GM21381 (cell line): ENCODE results near the gene GZMA.

Experiments used
- ATAC-seq: cut with Tn5 transposase; IDR thresholded peaks from one replicate; pipeline ENCODE4 v1.9.1; 2021; ENCODE audit warnings: mild to moderate bottlenecking, moderate library complexity; ENCODE audit not compliant: unreplicated experiment

The GZMA gene

DNA sequence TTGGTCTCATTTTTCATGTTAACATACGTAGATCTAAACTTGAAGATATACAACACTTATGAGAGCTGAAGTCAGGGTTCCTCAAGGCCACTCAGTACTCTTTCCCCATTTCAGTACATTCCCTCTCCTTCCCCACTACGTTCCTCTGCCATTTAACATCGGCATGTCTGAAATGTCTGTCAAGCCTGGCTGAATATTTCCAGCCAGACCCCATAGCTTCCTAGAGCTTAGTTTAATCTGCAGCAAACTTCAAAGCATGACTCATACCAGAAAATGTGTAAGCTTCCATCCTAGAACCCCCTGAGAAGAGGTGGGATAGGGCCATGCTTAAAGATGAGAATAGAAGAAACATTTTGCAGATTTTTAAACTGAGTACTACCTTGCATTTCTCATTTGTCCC lies 6.2 kb downstream of the GZMA start:
- no peak for ATAC-seq

DNA sequence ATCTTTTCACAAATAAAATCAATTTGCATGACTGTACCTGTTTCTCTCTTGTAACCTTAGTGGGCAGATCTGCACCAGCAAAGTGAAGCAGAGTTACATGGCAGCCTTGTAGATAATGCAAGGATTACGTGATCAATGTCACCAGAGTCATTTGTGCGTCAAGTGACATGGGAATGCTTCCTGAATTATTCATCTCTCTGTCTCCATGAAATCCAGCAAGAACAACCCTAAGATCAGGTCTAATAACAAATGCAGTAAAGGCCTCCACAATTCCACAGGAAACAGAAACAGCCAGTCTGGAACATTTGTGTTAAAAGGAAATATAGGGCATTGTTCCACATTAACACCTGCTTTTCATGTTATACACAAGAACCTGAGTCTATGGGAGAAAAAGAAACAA lies 7.8 kb downstream of the GZMA start:
- ATAC-seq: no peak

DNA sequence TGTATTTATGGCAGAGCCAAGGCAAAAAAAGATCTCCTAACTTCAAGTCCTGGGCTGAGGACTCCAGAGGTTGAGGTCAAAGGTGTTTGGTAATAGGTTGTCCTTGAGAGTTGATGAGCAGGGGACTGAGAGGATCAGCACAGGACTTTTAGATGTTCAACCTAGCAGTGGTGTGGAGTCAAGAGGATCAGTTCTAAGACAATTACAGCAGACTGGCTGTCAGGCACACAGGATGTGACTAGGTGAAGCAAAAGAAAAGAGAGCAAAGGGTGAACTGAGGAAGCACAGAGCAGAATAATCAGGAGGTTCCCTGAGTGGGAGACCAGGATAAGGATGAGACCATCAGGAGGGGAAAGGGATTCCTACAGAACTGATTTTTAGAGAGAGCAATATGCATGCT lies 10.9 kb downstream of the GZMA start:
- no peak for ATAC-seq

DNA sequence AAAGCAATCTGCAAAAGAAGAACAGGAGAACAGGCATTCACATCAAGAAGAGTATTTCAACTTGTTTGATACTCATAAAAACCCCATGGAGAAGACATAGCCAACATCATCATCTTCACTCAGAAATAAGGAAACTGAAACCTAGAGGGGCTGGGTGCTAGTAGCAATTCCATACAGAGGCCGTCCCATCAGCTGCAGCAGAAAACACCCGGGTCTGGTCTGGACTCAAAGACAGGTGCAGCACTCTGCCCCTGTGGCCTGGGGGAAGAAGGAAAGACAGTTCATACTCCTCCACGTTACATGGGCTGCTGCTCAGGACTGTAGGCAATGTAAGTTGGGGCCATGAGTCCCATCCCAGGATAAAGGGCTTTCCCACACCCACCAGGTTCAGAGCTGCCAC lies 11.6 kb downstream of the GZMA start:
- ATAC-seq: no peak

DNA sequence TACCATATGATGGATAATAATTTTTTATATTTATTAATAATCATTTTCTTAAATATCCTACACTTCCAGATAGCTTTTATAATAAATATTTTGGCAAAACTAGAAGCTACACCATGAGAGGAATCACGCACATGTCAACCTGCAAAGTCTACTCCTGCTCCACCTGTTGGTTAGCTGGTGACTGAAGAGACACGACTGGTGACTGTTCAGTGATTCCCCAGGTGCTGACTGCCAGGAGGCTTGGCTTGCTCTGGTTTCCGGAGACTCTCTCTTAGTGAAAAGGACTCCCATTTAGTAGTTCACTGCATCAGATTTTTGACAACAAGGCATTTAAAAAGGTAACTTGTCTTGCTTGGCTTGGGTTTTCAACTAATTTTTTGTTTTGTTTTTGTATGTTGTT lies 20.9 kb downstream of the GZMA start:
- ATAC-seq: no peak

DNA sequence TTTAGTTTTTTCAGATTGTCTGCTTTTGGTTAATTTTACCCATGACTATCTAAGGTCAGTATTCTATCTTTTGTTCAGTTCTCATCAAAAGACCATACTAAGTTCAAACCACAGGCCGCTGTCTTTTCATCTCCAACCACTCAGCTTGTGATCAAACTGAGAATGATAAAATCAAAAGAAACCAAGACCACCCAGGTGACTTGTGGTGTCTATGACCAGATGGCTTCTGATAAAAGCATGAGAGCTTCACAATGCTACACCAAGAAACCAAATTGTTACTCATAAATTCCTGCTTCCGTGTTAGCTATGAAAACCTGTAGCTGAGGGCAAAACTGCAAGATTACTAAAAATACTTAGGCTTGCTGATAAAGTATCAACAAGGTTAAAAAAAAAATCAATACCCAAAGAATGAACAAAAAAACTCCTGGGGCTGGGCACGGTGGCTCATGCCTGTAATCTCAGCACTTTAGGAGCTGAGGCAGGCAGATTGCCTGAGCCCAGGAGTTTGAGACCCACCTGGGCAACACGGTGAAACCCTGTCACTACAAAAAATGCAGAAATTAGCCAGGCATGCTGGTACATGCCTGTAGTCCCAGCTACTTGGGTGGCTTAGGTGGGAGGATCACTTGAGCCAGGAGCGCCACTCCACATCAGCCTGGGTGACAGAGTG lies 31.7 kb downstream of the GZMA start:
- ATAC-seq: no peak

DNA sequence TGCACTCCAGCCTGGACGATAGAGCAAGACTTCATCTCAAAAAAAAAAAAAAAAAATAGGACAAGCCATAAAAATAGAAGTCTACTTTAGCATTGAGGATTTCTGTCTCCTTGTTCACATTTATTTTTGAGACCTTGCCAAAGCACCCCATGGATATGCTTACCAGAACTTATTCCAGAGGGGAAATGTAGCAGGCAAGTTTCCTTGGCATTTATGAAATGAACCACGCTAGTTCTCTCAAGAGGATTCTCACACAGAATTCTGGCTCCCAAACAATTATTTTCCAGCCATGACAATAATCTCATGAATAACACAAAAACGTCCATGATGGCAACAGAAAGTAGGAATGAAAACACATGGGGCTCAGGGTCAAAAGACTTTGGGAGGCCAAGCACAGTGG lies 34.1 kb downstream of the GZMA start:
- no peak for ATAC-seq

DNA sequence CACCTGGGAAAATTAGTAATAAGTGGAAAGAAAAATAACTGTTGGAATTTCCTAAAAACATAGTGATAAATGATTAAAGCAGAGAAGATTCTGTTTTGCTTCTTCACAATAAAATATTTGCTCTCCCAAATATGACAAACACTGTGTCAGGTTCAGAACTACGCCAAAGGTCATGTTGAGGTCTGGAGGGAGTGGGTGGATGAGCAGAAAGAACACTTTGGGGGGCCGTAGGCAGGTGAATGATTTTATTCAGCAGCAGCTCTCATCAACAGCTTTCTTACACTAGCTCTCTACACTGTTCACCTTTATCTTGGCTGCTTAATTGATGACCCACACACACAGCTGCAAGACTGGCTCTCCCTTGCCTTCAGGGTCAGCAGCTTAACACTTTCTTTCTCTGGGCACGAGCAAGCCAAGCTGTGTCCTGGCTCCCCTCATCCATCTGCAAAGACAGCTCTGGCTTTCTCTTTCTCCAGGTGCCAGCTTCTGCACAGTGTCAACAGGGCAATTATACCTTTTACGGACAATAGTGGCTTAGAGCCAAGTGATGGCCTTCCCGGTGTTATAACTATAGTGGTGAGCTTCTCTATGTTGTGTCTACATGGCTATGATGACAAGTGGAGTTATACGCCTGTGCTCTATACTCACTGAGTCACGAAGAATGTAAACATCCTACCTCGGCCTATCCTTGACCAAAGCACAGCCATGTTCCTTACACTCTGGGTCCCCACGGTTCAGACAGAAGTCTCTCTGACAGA lies 38.6 kb downstream of the GZMA start:
- no peak for ATAC-seq

DNA sequence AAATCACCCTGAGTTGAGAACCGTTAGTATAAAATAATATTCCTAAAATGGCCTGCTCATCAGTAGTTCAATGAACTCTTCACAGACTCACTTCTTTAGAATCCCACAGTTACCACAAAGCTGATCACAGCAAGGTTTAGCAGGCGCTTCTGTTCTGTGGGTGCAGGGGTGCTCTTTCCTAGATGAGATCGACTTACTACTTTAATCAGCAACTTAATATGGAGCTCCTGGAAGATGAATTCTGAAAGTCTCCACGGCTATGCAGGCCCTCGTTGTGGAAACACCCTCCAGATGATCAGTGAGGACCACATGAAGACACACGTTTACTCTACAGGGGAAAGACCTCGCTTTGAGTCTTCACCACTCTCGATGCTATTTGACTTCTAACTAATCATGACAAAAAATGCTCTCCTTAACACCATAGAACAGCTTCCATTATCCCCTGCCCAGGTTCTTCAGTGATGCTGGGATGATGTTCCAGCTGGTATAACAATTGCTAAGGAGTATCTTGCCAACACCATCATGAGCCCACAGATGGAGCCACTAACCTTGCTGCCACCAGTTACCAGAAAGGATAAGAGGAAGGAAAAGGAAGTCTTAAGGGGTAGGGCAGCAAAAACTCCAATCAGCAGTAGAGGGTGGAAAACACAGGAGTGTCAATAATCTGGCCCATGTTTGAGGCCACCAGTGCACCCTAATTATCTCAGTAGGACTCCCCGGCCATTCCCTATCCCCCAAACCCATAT lies 39.7 kb downstream of the GZMA start:
- no peak for ATAC-seq

DNA sequence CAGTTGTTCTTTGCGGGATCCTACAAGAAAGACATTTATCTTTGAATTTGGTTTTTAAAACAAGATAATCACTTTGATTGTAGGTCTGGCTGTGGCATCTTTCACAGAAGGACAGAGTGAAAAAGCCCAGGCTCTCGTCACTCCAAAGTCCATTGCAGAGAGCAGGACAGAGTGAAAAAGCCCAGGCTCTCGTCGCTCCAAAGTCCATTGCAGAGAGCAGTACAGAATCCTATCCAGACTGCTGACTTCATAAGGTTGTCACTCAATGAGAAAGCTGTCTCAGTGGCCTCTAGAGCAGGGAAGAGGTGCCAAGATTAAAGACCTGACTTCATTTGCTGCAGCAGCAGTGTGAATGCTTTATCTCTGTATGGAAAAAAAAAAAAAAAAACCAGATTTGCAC lies 41.2 kb downstream of the GZMA start:
- no peak for ATAC-seq

DNA sequence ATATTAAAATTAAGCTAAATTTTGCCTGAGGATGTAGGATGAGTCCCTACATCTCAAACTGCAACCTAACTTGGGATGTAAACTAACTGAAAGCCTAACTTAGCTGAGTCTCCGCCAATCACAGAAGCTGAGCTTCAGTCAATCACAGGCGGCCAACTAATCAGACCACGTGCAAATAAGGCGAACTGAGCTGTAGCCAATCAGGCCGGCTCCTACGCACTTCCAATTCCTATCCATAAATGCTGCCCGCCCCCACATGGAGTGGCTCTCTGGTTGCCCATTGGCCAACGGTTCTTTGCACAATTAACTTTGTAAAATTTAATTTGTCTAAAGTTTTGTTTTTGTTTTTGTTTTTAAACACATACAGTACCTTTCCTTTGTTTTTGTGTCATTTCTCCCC lies 43.6 kb downstream of the GZMA start:
- ATAC-seq: no peak

DNA sequence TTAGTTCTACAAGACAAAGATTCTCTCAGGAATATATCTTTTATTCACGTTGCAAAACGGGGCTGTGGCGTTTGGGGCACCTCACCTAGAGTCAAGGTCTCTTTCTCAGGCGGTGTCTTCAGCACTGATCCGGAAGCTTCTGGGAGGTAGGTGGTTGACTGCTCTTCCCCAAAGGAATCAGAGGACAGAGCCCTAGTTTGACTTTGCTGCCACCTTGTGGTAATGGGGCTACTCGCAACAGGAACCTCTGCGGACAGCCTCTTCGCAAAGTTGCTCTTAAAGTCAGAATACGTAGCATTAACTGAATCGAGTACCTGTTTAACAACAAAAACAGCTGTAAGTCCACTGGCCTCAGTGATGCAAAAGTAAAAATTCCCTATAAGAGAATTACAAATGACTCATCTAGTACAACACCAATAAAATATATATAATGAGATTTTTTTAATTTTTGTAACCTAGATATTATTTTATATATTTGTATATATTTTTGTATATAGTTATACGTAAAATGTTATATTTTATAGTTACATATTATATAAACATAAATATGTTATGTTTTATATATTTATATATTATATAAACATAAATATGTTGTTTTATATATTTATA lies 44.2 kb downstream of the GZMA start:
- no peak for ATAC-seq

DNA sequence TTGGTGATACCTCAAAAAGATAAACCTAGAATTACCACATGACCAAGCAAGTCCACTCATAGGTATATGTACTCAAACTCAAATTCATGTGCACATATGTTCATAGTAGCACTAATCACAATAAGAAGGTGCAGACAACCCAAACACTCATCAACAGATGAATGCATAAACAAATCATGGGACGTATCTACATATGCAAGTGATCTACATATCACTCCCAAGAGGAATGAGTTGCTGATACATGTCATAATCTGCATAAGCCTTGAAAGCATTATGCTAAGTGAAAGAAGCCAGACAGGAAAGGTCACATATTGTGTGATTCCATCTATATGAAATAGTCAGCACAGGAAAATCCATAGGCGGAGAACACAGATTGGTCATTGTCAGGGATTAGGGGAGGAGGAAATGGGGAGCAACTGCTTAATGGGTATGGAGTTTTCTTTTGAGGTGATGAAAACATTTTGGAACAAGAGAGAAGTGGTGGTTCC lies 46.9 kb downstream of the GZMA start:
- ATAC-seq: no peak

DNA sequence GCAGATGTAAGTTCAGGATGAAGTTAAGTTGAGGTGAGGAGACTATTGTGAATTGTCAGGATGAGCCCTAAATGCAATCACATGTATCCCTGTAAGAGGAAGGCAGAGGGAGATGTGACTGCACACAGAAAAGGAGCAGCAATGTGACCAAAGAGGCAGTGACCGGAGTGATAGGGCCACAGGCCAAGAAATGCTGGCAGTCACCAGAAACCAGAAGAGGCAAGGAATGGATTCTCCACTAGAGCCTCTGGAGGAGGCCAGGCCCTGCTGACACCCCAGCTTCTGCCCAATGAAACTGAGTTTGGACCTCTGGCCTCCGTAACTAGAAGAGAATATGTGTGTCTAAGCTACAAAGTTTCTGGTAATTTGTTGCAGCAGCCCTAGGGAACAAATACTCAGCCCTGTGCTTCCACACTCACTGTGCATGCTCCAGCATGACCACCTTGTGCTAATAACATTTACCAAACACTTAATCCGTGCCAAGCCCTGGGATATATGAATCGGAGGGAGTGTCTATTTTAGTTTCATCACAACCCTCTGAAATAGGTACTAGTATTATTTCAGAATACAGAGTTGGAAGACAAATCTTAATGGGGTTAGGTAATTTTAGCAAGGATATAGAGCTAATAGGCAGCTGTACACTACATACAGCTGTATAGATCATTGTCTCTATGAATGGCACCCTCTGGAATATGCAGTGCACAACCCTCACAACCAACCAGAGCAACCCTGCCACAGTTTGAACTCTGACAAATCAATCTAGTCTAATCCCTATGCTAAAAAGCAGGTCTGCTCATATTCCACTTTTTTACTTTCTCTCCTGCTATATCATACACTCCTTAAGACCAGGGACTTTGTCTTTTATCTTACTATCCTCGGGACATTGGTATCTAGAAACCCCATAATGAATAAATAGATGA lies 49.7 kb downstream of the GZMA start:
- ATAC-seq: no peak

DNA sequence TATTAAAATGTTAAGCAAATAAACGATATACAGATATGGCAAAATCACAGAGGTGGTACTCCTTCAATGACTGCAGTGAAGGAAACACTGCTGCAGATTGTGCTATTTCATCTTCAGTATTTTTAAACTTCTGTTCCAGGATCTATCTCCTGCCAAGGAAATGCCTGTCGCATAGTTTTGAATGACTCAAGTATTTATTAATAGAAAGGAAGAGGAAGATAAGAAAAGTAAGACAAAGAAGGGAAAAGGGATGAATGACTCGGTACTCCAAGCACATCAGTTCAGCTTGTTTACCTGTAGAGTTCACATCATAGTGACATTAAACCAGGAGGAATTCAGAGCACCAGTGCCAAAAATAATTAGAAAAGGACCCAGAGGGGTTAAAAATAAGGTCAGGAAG lies 52.4 kb downstream of the GZMA start:
- ATAC-seq: no peak
